Activated naive CD8-positive, alpha-beta T cell treated with anti-CD3 and anti-CD28 coated beads, Interleukin-2, amount 50 U/mL, for 24 hours (primary cell): ENCODE results near the gene GRM8.
"Not testable (repeated sequence)": the region's sequence is repeated elsewhere in the genome, so short reads cannot be mapped to it uniquely, and the experiment has no call there.

Experiments
- ATAC-seq: fragments of 150-1000 bp; cut with Tn5 transposase; one replicate; pipeline ENCODE4 v1.10.0; 2021
- DNase-seq: peaks from one replicate; pipeline ENCODE4 v3.0.0; 2021
- H3K27ac Mint-ChIP-seq: one replicate; pipeline ENCODE4 v1.8.0; 2021; ENCODE audit warnings: mild to moderate bottlenecking, mixed read lengths
- H3K27me3 Mint-ChIP-seq: one replicate; pipeline ENCODE4 v1.8.0; 2021; ENCODE audit warnings: mixed read lengths
- H3K36me3 Mint-ChIP-seq: one replicate; pipeline ENCODE4 v1.8.0; 2021; ENCODE audit warnings: low read depth, mixed read lengths
- H3K4me1 Mint-ChIP-seq: one replicate; pipeline ENCODE4 v1.8.0; 2021; ENCODE audit warnings: mixed read lengths
- H3K4me3 Mint-ChIP-seq: one replicate; pipeline ENCODE4 v1.8.0; 2021; ENCODE audit warnings: mild to moderate bottlenecking, moderate library complexity, mixed read lengths
- H3K9me3 Mint-ChIP-seq: one replicate; pipeline ENCODE4 v1.8.0; 2021; ENCODE audit warnings: mixed read lengths

Gene GRM8

DNA sequence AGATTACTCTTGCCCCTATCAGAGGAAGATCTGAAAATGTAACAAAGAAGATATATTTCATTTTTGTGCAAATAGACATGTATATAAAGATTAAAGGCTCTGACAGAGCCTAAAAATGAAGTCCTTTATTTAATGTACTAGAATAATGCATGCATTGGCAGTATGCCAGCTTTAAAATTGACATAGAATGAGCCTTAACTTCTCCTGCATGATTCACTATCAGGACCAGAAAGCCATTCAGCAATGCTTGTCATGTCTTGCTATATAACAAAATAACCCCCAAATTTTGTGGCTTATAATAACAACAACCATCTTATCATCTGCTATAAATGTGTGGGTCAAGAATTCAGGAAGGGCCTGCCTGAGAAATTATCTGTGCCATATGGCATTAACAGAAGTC, 411.9 kb downstream of the GRM8 start:
- no peaks in the 10 kb centered on the region for H3K27me3 Mint-ChIP-seq
- ATAC-seq (no peak), DNase-seq (no peak)
- no peaks in the 10 kb centered on the region for H3K36me3 Mint-ChIP-seq
- no peak overlapping the region for H3K4me3 Mint-ChIP-seq
- no peaks in the 10 kb centered on the region for H3K9me3 Mint-ChIP-seq
- H3K4me1 Mint-ChIP-seq, result no peaks in the 10 kb centered on the region
- H3K27ac Mint-ChIP-seq, result no peak overlapping the region

DNA sequence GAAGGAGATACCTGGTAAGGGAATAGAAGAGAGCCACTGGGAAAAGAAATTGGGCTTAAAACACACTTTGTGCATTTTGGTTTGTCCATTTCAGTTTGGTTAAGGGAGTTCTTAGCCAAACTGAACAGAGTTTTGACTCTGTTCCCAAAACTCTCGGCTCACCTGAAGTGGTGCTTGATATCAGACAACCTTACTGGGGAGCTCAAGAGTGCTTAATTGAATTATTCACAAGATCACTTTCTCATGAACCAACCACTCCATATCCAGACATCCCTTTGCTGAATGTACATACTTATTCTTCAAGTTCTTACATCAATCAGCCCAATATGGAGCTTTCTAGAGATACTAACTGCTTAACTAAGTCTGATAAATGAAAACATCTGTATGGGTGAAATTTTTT, 413.1 kb downstream of the GRM8 start:
- Mint-ChIP-seq H3K4me3 (no peak overlapping the region), H3K4me1 (no peaks in the 10 kb centered on the region), H3K27ac (no peak overlapping the region), H3K9me3 (no peaks in the 10 kb centered on the region), H3K36me3 (no peaks in the 10 kb centered on the region), H3K27me3 (no peaks in the 10 kb centered on the region)
- no peak for ATAC-seq
- DNase-seq, result no peak

DNA sequence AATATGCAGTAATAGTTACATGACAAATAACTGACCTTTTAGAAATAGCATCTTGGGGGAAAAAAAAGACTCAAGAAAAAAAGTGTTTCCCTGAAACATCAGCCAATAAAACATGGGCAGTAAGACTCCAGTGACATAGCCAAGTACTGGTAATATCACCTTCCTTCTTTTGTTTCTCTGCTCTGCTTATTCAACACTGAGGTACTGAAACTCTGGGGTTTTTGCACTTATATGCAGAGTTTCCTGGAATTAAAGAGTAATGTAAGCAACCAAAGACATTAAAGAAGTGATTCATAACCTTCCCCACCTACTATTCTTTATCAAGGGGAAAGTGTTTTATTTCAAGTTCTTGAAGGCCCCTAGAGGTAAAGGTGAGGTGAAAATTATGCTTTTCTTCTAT, 414.5 kb downstream of the GRM8 start:
- Mint-ChIP-seq H3K9me3 (no peaks in the 10 kb centered on the region), H3K27ac (no peak overlapping the region), H3K4me3 (no peak overlapping the region), H3K27me3 (no peaks in the 10 kb centered on the region), H3K4me1 (no peaks in the 10 kb centered on the region), H3K36me3 (no peaks in the 10 kb centered on the region)
- ATAC-seq (peak; percentile 59), DNase-seq (no peak)

DNA sequence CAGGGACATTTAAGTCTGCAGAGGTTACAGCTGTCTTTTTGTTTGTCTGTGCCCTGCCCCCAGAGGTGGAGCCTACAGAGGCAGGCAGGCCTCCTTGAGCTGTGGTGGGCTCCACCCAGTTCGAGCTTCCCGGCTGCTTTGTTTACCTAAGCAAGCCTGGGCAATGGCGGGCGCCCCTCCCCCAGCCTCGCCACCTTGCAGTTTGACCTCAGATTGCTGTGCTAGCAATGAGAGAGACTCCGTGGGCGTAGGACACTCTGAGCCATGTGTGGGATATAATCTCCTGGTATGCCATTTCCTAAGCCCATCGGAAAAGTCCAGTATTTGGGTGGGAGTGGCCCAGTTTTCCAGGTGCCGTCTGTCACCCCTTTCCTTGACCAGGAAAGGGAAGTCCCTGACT, 421.5 kb downstream of the GRM8 start:
- ATAC-seq, H3K36me3 Mint-ChIP-seq, H3K4me3 Mint-ChIP-seq, DNase-seq, H3K27ac Mint-ChIP-seq, H3K27me3 Mint-ChIP-seq, H3K9me3 Mint-ChIP-seq, H3K4me1 Mint-ChIP-seq: not testable (repeated sequence)

DNA sequence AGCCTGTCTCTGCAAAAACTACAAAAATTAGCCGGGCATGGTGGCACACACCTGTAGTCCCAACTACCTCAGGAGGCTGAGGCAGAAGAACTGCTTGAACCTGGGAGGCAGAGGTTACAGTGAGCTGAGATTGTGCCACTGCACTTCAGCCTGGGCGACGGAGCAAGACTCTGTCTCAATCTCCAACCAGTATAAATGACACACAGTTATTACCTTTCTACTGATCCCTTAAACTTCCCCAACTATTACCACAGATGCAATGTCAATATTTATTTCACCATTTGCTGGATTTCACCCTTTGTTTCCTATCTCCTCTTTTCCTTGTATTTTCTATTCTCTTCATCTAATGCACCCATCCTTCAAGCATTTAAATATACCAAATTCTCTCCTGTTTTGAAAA, 431.8 kb downstream of the GRM8 start:
- H3K4me1 Mint-ChIP-seq, result no peaks in the 10 kb centered on the region
- no peaks in the 10 kb centered on the region for H3K36me3 Mint-ChIP-seq

DNA sequence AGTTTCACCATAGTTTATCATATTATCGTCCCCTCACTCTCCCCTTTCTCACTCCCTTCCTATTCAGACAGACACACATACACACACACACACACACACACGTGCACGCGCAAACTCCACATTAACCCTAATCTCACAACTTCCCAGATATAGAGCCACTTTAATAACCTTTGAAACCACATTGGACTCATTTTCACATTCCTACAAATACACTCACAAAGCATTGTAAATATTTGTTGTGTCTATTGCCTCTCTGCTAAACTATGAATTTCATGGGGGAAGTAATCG, 433.6 kb downstream of the GRM8 start:
- H3K27me3 Mint-ChIP-seq, result peaks cover 6% of the 10 kb centered on the region
- H3K4me1 Mint-ChIP-seq, result no peaks in the 10 kb centered on the region
- H3K27ac Mint-ChIP-seq, result no peak overlapping the region
- H3K4me3 Mint-ChIP-seq, result no peak overlapping the region
- H3K9me3 Mint-ChIP-seq, result no peaks in the 10 kb centered on the region
- ATAC-seq, result no peak
- H3K36me3 Mint-ChIP-seq, result no peaks in the 10 kb centered on the region
- no peak for DNase-seq

More for the DNA sequence above, 431.8 kb downstream of the GRM8 start:
- DNase-seq (no peak), ATAC-seq (no peak)
- no peak overlapping the region for H3K27ac Mint-ChIP-seq
- H3K4me3 Mint-ChIP-seq, result no peak overlapping the region
- H3K9me3 Mint-ChIP-seq, result no peaks in the 10 kb centered on the region
- H3K27me3 Mint-ChIP-seq, result peaks cover 6% of the 10 kb centered on the region

DNA sequence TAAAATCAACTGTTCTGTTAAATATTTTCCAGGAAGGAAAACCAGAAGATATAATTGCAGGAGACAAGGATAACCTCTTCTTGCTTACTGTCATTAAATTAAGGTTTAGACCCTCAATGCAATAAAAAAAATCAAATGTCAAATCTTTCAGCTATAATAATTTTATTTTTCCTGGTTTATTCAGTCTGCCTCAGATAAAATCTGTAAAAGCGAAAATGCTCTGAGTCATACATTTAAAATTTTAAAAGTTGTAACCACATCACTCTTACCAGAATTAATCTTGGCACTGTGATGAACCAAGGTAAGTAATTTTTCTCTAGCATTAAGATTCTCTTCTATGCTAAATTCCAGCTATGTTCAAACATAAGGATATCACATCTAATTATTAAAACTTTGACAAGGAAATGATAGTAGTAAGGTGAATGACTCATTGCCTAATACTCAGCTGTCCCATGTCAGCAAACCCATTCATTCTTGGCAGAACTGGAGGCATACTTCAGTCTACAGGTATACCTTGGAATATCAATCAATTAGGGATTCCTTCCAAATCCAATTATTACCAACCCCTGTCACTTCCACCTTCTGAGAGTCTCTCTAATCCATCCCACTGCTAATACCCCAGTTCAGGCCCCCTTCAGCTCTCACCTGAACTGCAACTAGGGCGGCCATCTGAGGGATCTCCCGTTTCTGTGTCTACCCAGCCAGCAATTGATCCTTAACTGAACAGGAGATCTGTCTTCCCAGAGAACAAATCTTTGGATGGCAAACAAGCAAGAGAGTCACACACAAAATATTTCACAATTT, 434.1 kb downstream of the GRM8 start:
- ATAC-seq (no peak), DNase-seq (no peak)
- Mint-ChIP-seq H3K27ac (no peak overlapping the region), H3K4me1 (no peaks in the 10 kb centered on the region), H3K27me3 (peaks cover 6% of the 10 kb centered on the region), H3K36me3 (no peaks in the 10 kb centered on the region), H3K9me3 (no peaks in the 10 kb centered on the region), H3K4me3 (no peak overlapping the region)

DNA sequence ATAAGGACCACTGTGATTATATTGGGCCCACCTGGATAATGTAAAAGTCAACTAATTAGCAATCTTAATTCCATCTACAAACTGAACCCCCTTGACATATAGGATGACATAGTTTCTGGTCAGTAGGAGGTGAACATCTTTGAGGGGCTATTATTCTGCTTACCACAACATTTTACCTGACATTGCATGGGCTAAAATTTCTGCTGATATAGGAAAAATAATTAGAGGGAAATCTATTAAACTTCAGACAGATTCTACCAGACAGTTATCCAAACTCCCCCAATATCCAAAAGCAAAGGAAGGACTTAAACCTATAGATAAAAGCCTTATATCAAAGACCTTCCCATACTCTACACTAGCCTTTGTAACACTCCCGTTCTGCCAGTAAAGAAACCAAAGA, 443.6 kb downstream of the GRM8 start:
- Mint-ChIP-seq H3K36me3 (no peaks in the 10 kb centered on the region), H3K27me3 (peaks cover 3% of the 10 kb centered on the region), H3K4me1 (no peaks in the 10 kb centered on the region), H3K9me3 (no peaks in the 10 kb centered on the region), H3K4me3 (no peak overlapping the region), H3K27ac (no peak overlapping the region)
- DNase-seq (no peak), ATAC-seq (no peak)

DNA sequence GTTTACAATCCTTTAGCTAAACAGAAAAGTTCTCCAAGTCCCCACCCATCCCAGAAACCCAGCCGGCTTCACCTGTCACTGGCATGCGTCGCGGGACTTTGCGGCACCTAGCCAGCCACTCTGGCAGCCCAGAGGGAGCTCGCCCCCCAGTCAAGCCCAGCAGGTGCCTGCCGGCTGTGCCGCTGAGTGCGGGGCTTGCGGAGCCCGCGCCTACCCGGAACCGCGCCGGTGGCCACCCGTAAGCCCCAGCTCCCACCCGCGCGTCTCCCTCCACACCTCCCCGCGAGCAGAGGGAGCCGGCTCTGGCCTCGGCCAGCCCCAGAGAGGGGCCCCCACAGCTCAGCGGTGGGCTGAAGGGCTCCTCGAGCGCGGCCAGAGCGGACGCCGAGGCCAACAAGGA, 446.1 kb downstream of the GRM8 start:
- no peak overlapping the region for H3K4me3 Mint-ChIP-seq
- ATAC-seq (no peak), DNase-seq (no peak)
- no peak overlapping the region for H3K27ac Mint-ChIP-seq
- no peaks in the 10 kb centered on the region for H3K4me1 Mint-ChIP-seq
- H3K27me3 Mint-ChIP-seq, result peaks cover 3% of the 10 kb centered on the region
- H3K36me3 Mint-ChIP-seq, result no peaks in the 10 kb centered on the region
- no peaks in the 10 kb centered on the region for H3K9me3 Mint-ChIP-seq

DNA sequence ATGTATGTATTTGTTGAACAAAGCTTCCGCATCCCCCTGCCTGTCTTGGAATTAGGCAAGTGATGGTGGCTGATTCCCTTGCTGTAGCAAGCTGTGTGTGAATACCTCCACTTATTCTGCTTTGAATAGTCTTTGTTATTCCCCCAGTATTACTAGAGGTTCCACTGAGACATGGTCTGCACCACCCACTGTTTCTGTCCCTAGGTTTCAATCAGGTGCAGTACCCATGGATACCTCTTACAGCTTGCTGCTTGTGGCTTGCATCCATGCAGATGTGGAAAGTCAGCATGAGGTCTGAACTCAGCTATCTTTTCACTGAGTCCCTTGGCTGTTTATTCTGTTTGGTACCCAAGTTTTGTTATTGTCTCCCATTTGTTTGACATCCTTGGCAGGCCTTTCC, 447.4 kb downstream of the GRM8 start:
- H3K27ac Mint-ChIP-seq, result no peak overlapping the region
- H3K36me3 Mint-ChIP-seq, result no peaks in the 10 kb centered on the region
- no peak for DNase-seq

DNA sequence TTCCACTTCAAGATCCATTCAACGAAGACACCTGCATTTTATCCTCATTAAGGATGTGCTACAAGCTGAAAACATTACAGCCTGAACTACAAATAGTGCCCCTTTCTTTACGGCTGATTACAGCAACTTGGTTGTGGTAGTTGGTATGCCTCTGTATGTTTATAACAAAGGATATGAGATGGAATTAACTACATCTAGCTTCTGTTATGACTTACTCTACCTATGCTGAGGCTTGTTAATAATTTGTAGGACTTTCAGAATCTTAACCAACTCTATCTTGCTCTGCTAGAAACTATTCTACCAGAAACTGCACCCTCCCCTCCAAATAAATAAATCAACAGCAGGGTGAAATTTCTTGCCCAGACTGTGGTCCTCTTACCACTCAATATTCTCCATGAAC, 448.1 kb downstream of the GRM8 start:
- no peak for DNase-seq
- ATAC-seq, result no peak
- Mint-ChIP-seq H3K27ac (no peak overlapping the region), H3K4me1 (no peaks in the 10 kb centered on the region), H3K36me3 (no peaks in the 10 kb centered on the region), H3K9me3 (no peaks in the 10 kb centered on the region), H3K4me3 (no peak overlapping the region), H3K27me3 (peaks cover 3% of the 10 kb centered on the region)

More for the DNA sequence above, 447.4 kb downstream of the GRM8 start:
- peaks cover 3% of the 10 kb centered on the region for H3K27me3 Mint-ChIP-seq
- ATAC-seq, result no peak
- H3K9me3 Mint-ChIP-seq, result no peaks in the 10 kb centered on the region
- no peak overlapping the region for H3K4me3 Mint-ChIP-seq
- no peaks in the 10 kb centered on the region for H3K4me1 Mint-ChIP-seq

DNA sequence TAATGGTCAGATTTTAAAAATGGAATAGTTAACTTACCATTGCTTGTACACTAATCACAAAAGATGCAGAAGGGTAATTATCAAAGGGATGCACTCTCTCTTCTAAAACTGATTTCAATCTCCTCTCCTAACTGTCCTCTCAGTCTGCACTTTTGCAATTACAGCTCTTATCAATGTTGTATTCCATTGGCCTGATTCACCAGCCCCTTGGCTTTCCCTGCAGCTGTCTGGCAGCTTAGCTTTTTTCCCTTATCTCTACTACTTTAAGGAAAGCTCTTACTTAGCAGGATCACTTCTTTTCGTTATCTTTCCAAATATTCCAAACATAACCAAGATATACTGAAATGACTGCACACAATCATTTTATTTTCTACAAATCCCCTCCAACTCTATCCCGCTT, 448.8 kb downstream of the GRM8 start:
- Mint-ChIP-seq H3K36me3 (no peaks in the 10 kb centered on the region), H3K4me1 (no peaks in the 10 kb centered on the region)
- ATAC-seq, result no peak

DNA sequence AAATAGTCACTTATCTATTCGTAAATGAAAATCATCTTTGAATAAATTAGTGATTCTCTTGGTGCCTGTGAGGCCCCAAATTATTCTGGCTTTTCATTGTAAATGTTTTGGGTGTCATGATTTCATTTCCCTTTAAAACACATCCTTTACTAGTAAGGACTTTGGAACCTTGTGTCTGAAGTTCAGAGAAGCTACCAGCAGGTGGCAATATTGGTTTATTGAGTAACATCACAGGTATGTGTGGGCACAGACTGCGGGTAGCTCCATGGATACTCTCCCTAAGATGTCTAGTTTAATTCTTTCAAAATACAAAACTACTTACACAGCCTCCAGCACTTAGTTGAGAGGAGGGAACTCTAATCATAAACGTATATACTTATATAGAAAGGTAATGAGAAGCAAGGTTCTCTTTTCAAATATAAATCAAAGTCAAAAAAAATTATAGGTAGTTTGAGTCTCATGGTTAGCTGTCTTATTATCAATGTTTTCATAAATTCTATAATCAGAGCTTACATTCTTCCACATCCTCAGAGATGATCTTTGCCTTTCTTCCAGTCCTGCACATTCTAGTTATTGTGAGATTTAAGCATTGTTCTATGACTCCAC, 449.6 kb downstream of the GRM8 start:
- DNase-seq, result peak; percentile 22
- ATAC-seq, result peak; percentile 52
- Mint-ChIP-seq H3K27ac (no peak overlapping the region), H3K4me3 (no peak overlapping the region), H3K9me3 (no peaks in the 10 kb centered on the region), H3K4me1 (no peaks in the 10 kb centered on the region), H3K27me3 (peaks cover 3% of the 10 kb centered on the region), H3K36me3 (no peaks in the 10 kb centered on the region)

More for the DNA sequence above, 448.8 kb downstream of the GRM8 start:
- no peak overlapping the region for H3K27ac Mint-ChIP-seq
- DNase-seq, result no peak
- peaks cover 3% of the 10 kb centered on the region for H3K27me3 Mint-ChIP-seq
- H3K4me3 Mint-ChIP-seq, result no peak overlapping the region
- H3K9me3 Mint-ChIP-seq, result no peaks in the 10 kb centered on the region

DNA sequence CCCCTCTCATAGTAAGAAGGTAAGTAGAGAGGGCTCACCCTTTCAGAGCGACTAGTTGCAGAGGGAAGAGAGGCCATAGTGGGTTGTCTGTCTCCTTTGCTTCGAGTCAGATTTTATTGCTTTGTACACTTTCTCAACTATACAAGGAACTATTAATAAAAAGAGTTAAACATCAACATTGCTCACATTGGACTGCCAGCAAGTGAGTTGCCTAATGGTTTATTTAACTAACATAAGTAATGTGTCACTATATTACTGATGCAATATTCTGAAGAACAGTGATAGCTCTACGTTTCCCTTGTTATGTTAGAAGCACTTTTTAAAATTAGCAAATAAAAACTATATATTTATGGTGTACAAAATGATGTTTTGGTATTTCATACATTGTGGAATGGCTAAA, 451.0 kb downstream of the GRM8 start:
- DNase-seq, result no peak
- Mint-ChIP-seq H3K4me1 (no peaks in the 10 kb centered on the region), H3K9me3 (no peaks in the 10 kb centered on the region), H3K27ac (no peak overlapping the region), H3K36me3 (no peaks in the 10 kb centered on the region), H3K4me3 (no peak overlapping the region), H3K27me3 (no peaks in the 10 kb centered on the region)
- ATAC-seq, result no peak

DNA sequence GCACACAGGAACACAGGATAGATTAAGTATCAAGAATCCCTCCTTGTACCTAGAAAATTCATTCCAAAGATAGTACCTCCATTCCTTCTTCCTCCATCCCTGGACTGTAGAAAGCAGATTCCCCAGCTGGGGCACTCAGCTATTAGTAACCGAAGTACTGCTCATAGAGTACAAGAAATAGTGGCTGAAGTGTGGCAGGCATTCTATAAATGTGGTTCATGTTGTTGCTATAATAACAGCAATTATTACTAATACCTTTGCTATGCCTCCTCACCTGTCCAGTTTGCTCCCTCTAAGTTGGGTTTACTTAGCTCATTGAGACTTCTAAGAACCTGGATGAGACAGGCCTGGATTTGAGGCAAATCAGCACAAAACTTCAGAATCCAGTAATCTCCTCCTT, 453.2 kb downstream of the GRM8 start:
- DNase-seq (no peak), ATAC-seq (no peak)
- H3K4me3 Mint-ChIP-seq, result no peak overlapping the region
- H3K36me3 Mint-ChIP-seq, result no peaks in the 10 kb centered on the region
- H3K27me3 Mint-ChIP-seq, result no peaks in the 10 kb centered on the region
- no peak overlapping the region for H3K27ac Mint-ChIP-seq
- H3K9me3 Mint-ChIP-seq, result no peaks in the 10 kb centered on the region
- H3K4me1 Mint-ChIP-seq, result no peaks in the 10 kb centered on the region

DNA sequence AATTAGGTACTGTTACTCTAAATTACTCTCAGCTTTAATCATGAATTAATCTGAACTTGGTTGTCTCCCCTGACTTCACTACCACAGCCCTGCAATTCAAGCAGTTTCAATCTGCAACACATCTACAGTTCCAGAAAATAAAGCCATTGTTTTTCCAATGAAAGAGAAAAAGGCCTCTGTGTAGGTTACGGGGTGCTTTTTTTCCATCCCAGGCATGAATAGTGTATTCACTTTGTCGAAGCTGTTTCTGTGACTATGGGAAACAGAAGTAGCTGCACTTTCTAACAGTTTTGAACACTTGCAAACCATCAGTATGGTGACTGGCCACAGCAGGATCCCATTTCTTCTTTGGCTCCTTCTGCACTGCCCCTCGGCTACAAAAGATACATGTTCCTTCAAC, 460.2 kb downstream of the GRM8 start:
- Mint-ChIP-seq H3K4me3 (no peak overlapping the region), H3K9me3 (no peaks in the 10 kb centered on the region), H3K4me1 (no peaks in the 10 kb centered on the region), H3K27me3 (peaks cover 2% of the 10 kb centered on the region), H3K36me3 (no peaks in the 10 kb centered on the region), H3K27ac (no peak overlapping the region)
- no peak for DNase-seq
- ATAC-seq, result no peak
